Right hindlimb (tissue), 1 donor: Measurements from ENCODE around the gene EPB42.
"Not testable (repeated sequence)": the region's sequence is repeated elsewhere in the genome, so short reads cannot be mapped to it uniquely, and the experiment has no call there.

Experiments used
- DNase-seq: peaks from one replicate; pipeline ENCODE4 v3.0.0-alpha.2; 2018

EPB42 gene

GRCh38 chr15:43239732-43240491 lies 19.1 kb upstream of the EPB42 start:
- DNase-seq, result no peak

- DNase-seq, result no peak
Measured at GRCh38 chr15:43238671-43239131, 17.9 kb upstream of the EPB42 start.

GRCh38 chr15:43237842-43238470 lies 17.1 kb upstream of the EPB42 start:
- DNase-seq, result no peak

GRCh38 chr15:43235536-43235935 lies 14.7 kb upstream of the EPB42 start:
- no peak for DNase-seq

GRCh38 chr15:43232289-43232874 lies 11.6 kb upstream of the EPB42 start:
- no peak for DNase-seq

- DNase-seq, result no peak
Measured at GRCh38 chr15:43230640-43231115, 9.9 kb upstream of the EPB42 start.

GRCh38 chr15:43229977-43230376 lies 9.2 kb upstream of the EPB42 start:
- DNase-seq, result no peak

GRCh38 chr15:43226436-43227305 lies 5.9 kb upstream of the EPB42 start:
- DNase-seq, result no peak

GRCh38 chr15:43225950-43226255 lies 5.1 kb upstream of the EPB42 start:
- not testable (repeated sequence) for DNase-seq

GRCh38 chr15:43225201-43225949 lies 4.6 kb upstream of the EPB42 start:
- DNase-seq, result peak; percentile 42

GRCh38 chr15:43221422-43221821 lies 604 bp upstream of the EPB42 start:
- no peak for DNase-seq

GRCh38 chr15:43219929-43220928 lies 589 bp downstream of the EPB42 start:
- no peak for DNase-seq

- no peak for DNase-seq
Measured at GRCh38 chr15:43218908-43219706, 1.7 kb downstream of the EPB42 start.

GRCh38 chr15:43215961-43216360 lies 4.9 kb downstream of the EPB42 start:
- no peak for DNase-seq

GRCh38 chr15:43214592-43215295 lies 6.1 kb downstream of the EPB42 start:
- no peak for DNase-seq

- DNase-seq, result no peak
Measured at GRCh38 chr15:43214169-43214568, 6.6 kb downstream of the EPB42 start.

- no peak for DNase-seq
Measured at GRCh38 chr15:43213466-43213865, 7.4 kb downstream of the EPB42 start.

- DNase-seq, result no peak
Measured at GRCh38 chr15:43212951-43213350, 7.9 kb downstream of the EPB42 start.

GRCh38 chr15:43212299-43212698 lies 8.5 kb downstream of the EPB42 start:
- no peak for DNase-seq
